Bronchial epithelial cell (primary cell): Measurements from ENCODE around the gene TRERF1. TPM values are rescaled to one million over a fixed set of nuclear protein-coding genes. Genes with fewer than 3 reads are reported as not detected.

ENCODE experiments used
- DNase-seq: peaks from one replicate; pipeline ENCODE4 v3.0.0-alpha.2; 2010; ENCODE audit warnings: low read depth
- FAIRE-seq: peaks from 2 replicates; lab custom pipeline; 2011; peaks lifted over from hg19 to GRCh38; lab: Jason Lieb, UNC
- H3K27me3 ChIP-seq: 2 replicates; pipeline ENCODE4 v1.5.1; 2011; ENCODE audit warnings: low read length; ENCODE audit not compliant: control insufficient read depth, insufficient read depth
- H3K36me3 ChIP-seq: 2 replicates; pipeline ENCODE4 v1.5.1; 2011; ENCODE audit warnings: low read length; ENCODE audit not compliant: control insufficient read depth, insufficient read depth
- H3K4me3 ChIP-seq: 2 replicates; pipeline ENCODE4 v1.5.1; 2011; ENCODE audit warnings: mild to moderate bottlenecking, low read depth, low read length, control low read depth
- total RNA-seq: library from RNA; depleted of rRNA; stranded (reverse); fragments of >200 nt; gene quantifications from 2 replicates; pipeline ENCODE4 v1.2.1, GENCODE V29; 2014
- TF ChIP-seq, protein P1 (sequence below): IDR thresholded peaks from 2 replicates; pipeline ENCODE4 v1.5.1; 2011; ENCODE audit warnings: mild to moderate bottlenecking, moderate library complexity, low read length, control low read depth, inconsistent platforms; ENCODE audit not compliant: insufficient read depth, severe bottlenecking

TRERF1 gene
- total RNA-seq, 1 donor from 2014 or later: 1.8 TPM

DNA sequence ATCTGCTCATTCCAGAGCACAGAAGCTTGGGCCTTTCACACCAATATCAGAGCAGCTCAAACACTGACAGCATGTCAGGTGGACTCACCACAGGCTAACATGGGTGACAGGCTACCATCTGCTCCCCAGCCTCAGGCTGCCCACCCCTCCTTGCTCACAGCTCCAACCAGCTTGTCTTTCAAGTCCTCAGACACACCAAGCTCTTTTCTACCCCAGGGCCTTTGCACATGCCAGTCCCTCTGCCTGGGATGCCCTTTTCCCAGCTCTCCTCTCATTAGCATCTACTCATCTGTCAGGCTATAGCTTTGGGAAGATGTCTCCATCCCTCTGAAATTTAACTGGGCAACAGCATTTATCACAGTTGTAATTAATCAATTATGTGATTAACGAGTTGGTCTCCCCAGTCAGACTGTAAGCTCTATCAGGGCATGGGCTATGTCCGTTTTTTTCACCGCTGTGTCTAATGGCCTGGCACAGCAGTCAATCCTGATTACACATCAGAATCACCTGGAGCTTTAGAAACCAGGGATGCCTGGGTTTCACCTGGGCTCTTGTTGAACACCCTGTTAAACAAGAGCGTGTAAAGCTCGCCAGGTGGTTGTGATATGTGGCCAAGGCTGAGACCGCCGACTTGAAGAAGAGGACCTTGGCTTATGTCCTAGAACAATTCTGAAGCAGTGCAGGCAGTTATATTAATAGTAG lies 145.1 kb downstream of the TRERF1 start:
- no peak for FAIRE-seq
- Histone ChIP-seq H3K36me3 (no peaks in the 10 kb centered on the region), H3K27me3 (no peaks in the 10 kb centered on the region), H3K4me3 (no peak overlapping the region)
- no peak for DNase-seq
- TF ChIP-seq, protein P1, sequence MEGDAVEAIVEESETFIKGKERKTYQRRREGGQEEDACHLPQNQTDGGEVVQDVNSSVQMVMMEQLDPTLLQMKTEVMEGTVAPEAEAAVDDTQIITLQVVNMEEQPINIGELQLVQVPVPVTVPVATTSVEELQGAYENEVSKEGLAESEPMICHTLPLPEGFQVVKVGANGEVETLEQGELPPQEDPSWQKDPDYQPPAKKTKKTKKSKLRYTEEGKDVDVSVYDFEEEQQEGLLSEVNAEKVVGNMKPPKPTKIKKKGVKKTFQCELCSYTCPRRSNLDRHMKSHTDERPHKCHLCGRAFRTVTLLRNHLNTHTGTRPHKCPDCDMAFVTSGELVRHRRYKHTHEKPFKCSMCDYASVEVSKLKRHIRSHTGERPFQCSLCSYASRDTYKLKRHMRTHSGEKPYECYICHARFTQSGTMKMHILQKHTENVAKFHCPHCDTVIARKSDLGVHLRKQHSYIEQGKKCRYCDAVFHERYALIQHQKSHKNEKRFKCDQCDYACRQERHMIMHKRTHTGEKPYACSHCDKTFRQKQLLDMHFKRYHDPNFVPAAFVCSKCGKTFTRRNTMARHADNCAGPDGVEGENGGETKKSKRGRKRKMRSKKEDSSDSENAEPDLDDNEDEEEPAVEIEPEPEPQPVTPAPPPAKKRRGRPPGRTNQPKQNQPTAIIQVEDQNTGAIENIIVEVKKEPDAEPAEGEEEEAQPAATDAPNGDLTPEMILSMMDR: no peak

DNA sequence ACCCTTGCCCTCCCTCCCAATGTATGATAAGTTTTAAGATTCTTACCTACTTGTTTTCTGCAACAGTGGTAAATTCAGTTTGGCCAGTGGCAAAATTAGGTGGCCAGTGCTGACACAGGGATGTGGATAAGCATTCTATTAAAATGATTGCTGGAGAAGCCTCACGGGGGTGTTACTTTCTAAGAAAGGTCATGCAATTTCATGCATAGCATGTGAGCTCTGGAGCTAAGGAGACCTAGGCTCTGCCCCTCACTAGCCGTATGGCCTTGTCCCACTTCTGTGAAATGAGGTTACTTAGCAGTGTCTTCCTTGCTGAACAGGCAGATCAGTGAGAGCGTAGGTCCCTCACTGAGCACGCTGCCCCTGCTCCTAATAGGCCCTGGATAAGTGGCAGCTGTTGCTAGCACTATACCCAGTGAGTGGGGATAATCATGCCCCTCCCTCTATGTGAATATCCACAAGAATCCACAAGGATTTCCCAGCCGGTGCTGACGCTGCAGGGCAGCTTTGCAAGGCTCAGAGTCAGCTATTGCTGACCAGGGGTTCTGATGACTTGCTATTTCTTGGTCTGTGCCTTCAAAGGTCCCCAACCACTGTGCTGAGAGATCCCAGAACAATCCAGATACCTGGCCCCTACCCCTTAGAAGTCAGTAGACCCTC lies 147.5 kb downstream of the TRERF1 start:
- no peak for DNase-seq
- Histone ChIP-seq H3K36me3 (peaks cover 1% of the 10 kb centered on the region), H3K27me3 (no peaks in the 10 kb centered on the region), H3K4me3 (no peak overlapping the region)
- TF ChIP-seq, protein P1: no peak
- no peak for FAIRE-seq

DNA sequence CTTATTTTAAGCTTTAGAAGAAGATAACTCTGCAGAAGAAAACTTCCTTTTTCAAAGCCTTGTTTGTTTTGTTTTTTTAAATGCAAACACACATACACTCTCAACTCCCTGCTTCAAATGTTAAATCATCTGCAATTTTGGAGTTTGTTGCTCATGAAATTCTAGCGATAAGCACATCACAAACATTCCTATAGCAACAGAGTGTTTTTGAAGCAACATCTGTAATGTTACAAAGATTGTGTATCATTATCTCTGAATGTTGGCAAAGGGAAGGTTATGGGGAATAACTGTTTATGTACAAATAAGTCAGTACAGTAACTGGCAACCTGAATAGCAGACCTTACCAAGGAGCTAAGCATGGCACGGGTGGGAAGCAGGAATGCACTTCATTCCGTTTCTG lies 149.3 kb downstream of the TRERF1 start:
- FAIRE-seq: no peak
- DNase-seq: no peak
- Histone ChIP-seq H3K36me3 (peaks cover 1% of the 10 kb centered on the region), H3K4me3 (no peak overlapping the region), H3K27me3 (no peaks in the 10 kb centered on the region)
- TF ChIP-seq, protein P1: no peak

DNA sequence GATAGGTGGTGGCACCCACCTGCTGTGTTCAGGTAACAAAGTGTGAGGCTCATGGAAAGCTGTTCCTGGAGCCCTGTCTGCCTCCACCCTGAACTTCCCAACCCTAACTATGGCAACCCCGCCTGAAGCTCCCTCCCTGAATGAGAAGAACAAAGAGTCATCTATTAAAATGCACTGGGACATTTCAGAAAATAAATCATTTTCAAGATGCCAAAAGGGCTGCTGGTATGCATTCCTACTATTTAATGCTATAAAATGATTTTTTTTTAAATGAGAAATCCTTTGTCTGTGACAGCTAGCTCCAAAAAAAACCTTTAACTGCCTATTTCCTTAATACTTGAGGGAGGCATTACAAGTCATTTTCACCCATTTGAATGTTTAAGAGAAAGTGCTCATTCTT lies 149.7 kb downstream of the TRERF1 start:
- TF ChIP-seq, protein P1: no peak
- FAIRE-seq (no peak), DNase-seq (no peak)

DNA sequence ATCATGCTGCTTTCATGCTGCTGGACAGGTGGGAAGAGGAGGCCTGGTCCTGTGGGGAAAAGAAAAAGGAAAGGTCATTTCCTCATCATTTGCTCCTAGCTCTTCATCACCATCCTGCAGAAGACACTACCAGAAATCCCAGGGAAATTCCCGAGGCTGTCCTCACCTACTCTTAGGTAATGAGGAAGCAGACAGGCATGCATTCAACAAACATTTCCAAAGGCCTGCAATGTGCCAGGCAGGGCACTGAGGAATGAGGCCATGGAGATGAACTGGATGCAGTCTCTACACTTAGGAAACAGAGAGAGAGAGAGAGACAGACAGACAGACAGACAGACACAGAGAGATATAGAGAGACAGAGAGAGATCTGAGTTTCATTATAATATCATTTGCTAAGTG lies 151.0 kb downstream of the TRERF1 start:
- H3K27me3 ChIP-seq: no peaks in the 10 kb centered on the region
- FAIRE-seq (no peak), DNase-seq (peak; percentile 86)
- H3K36me3 ChIP-seq: peaks cover 1% of the 10 kb centered on the region
- H3K4me3 ChIP-seq: no peak overlapping the region
- TF ChIP-seq, protein P1: no peak

More for the DNA sequence above, 149.7 kb downstream of the TRERF1 start:
- H3K36me3 ChIP-seq: peaks cover 1% of the 10 kb centered on the region
- no peaks in the 10 kb centered on the region for H3K27me3 ChIP-seq
- no peak overlapping the region for H3K4me3 ChIP-seq
